H1 (cell line): ENCODE results near the gene LRRTM4. TPM values are rescaled to one million over a fixed set of nuclear protein-coding genes. Genes with fewer than 3 reads are reported as not detected.

ENCODE experiments used
- CTCF ChIA-PET: fragments of 300-600 bp; sonication (Branson Sonifier 250); formaldehyde crosslinking; loops from one replicate; lab custom pipeline; 2021; ENCODE audit not compliant: partially characterized antibody; lab: Charles Lee
- POLR2A ChIA-PET: fragments of 300-600 bp; sonication (Branson Sonifier 250); formaldehyde crosslinking; loops from one replicate; lab custom pipeline; 2021; ENCODE audit warnings: inconsistent platforms; ENCODE audit not compliant: partially characterized antibody; lab: Charles Lee
- DNase-seq, 2 experiments: peaks; one replicate each; pipeline versions ENCODE4 v3.0.0 to v3.0.0-alpha.2; 2010 to 2022; ENCODE audit warnings: low spot score in 2 of 2, low read depth in 1 of 2, mixed read lengths in 1 of 2
- FAIRE-seq: peaks from 2 replicates; lab custom pipeline; 2011; peaks lifted over from hg19 to GRCh38; lab: Jason Lieb, UNC
- H2AFZ ChIP-seq: 2 replicates; pipeline ENCODE4 v1.8.1; 2012; ENCODE audit warnings: low read length, inconsistent platforms
- H2AK5ac ChIP-seq: 2 replicates; pipeline ENCODE4 v1.6.1; 2013; ENCODE audit warnings: low read depth, low read length
- H2BK120ac ChIP-seq: replicated peaks from 2 replicates; pipeline ENCODE3; 2013; ENCODE audit warnings: low read depth, low read length, inconsistent platforms
- H2BK12ac ChIP-seq: 2 replicates; pipeline ENCODE4 v1.6.1; 2013; ENCODE audit warnings: low read depth, low read length
- H2BK15ac ChIP-seq: 2 replicates; pipeline ENCODE4 v1.6.1; 2013; ENCODE audit warnings: low read length
- H2BK20ac ChIP-seq: 2 replicates; pipeline ENCODE4 v1.6.1; 2013; ENCODE audit warnings: low read length
- H2BK5ac ChIP-seq: 2 replicates; pipeline ENCODE4 v1.6.1; 2013; ENCODE audit warnings: low read depth, low read length
- H3K14ac ChIP-seq: 2 replicates; pipeline ENCODE4 v1.6.1; 2013; ENCODE audit warnings: inconsistent platforms; ENCODE audit not compliant: insufficient read length
- H3K18ac ChIP-seq: 2 replicates; pipeline ENCODE4 v1.6.1; 2013; ENCODE audit warnings: low read length; ENCODE audit errors: extremely low read depth
- H3K23ac ChIP-seq: 2 replicates; pipeline ENCODE4 v1.6.1; 2013; ENCODE audit warnings: inconsistent platforms; ENCODE audit not compliant: insufficient read length
- H3K23me2 ChIP-seq: 2 replicates; pipeline ENCODE4 v1.6.1; 2013; ENCODE audit warnings: low read depth, low read length
- H3K27ac ChIP-seq: 2 replicates; pipeline ENCODE4 v1.6.1; 2011; ENCODE audit warnings: low read depth, low read length, inconsistent platforms
- H3K27me3 ChIP-seq, 4 experiments: replicated peaks in 1 of 4; 1 replicate in 1 of 4; 2 replicates in 3 of 4; pipeline versions ENCODE4 v1.6.1 to v1.8.1; 2011 to 2013; ENCODE audit warnings: low read length in 3 of 4, mild to moderate bottlenecking in 3 of 4, inconsistent platforms in 2 of 4, mixed read lengths in 2 of 4, moderate library complexity in 1 of 4; ENCODE audit not compliant: control insufficient read depth in 3 of 4, insufficient read depth in 3 of 4; ENCODE audit errors: extremely low read depth in 1 of 4
- H3K36me3 ChIP-seq, 4 experiments: 2 replicates each; pipeline versions ENCODE4 v1.6.1 to v1.8.1; 2011 to 2013; ENCODE audit warnings: mild to moderate bottlenecking in 4 of 4, low read length in 3 of 4, moderate library complexity in 2 of 4, control low read depth in 1 of 4, inconsistent platforms in 1 of 4; ENCODE audit not compliant: insufficient read depth in 4 of 4, control insufficient read depth in 2 of 4
- H3K4ac ChIP-seq: replicated peaks from 2 replicates; pipeline ENCODE3; 2013; ENCODE audit warnings: low read length, low read depth, mixed read lengths, inconsistent platforms; ENCODE audit not compliant: insufficient read length
- H3K4me1 ChIP-seq, 4 experiments: replicated peaks in 1 of 4; 1 replicate in 1 of 4; 2 replicates in 3 of 4; pipeline versions ENCODE4 v1.6.1 to v1.8.1; 2011 to 2013; ENCODE audit warnings: low read length in 3 of 4, inconsistent platforms in 2 of 4, mixed read lengths in 1 of 4; ENCODE audit not compliant: insufficient read depth in 4 of 4, control insufficient read depth in 3 of 4
- H3K4me2 ChIP-seq, 2 experiments: 2 replicates each; pipeline versions ENCODE4 v1.6.1 to v1.8.1; 2011 to 2013; ENCODE audit warnings: low read depth in 2 of 2, low read length in 2 of 2, control low read depth in 1 of 2, inconsistent platforms in 1 of 2, mild to moderate bottlenecking in 1 of 2; ENCODE audit not compliant: insufficient read depth in 1 of 2
- H3K4me3 ChIP-seq, 4 experiments: fragments of 200-600, 300-600 bp in 1 of 4; sonication (generic), shearing (Covaris generic), sonication (Bioruptor Twin) in 1 of 4; 2 replicates each; pipeline versions ENCODE4 v1.5.1 to v1.8.1; 2011 to 2016; ENCODE audit warnings: low read length in 4 of 4, low read depth in 3 of 4, control low read depth in 2 of 4, inconsistent platforms in 2 of 4, mild to moderate bottlenecking in 2 of 4, mixed read lengths in 1 of 4, moderate library complexity in 1 of 4; ENCODE audit not compliant: insufficient read depth in 2 of 4; ENCODE audit errors: extremely low read depth in 1 of 4
- H3K56ac ChIP-seq: replicated peaks from 2 replicates; pipeline ENCODE3; 2013; ENCODE audit warnings: low read depth, mild to moderate bottlenecking, mixed read lengths, low read length, inconsistent platforms; ENCODE audit not compliant: insufficient read length
- H3K79me1 ChIP-seq: 2 replicates; pipeline ENCODE4 v1.6.1; 2013; ENCODE audit warnings: low read depth, low read length, control low read depth
- H3K79me2 ChIP-seq, 2 experiments: 2 replicates each; pipeline versions ENCODE4 v1.6.1 to v1.8.1; 2012 to 2013; ENCODE audit warnings: low read length in 2 of 2, mild to moderate bottlenecking in 2 of 2, inconsistent platforms in 1 of 2; ENCODE audit not compliant: insufficient read depth in 2 of 2, control insufficient read depth in 1 of 2
- H3K9ac ChIP-seq, 4 experiments: replicated peaks in 1 of 4; 1 replicate in 1 of 4; 2 replicates in 3 of 4; pipeline versions ENCODE4 v1.6.1 to v1.8.1; 2011 to 2013; ENCODE audit warnings: low read depth in 3 of 4, low read length in 3 of 4, control low read depth in 2 of 4, mild to moderate bottlenecking in 2 of 4, moderate library complexity in 2 of 4, inconsistent platforms in 1 of 4; ENCODE audit errors: extremely low read depth in 1 of 4
- H3K9me3 ChIP-seq, 2 experiments: 2 replicates each; pipeline versions ENCODE4 v1.6.1 to v1.8.1; 2012 to 2013; ENCODE audit warnings: mild to moderate bottlenecking in 2 of 2, moderate library complexity in 2 of 2, control low read depth in 1 of 2, inconsistent platforms in 1 of 2, low read depth in 1 of 2, low read length in 1 of 2, mixed read lengths in 1 of 2; ENCODE audit not compliant: insufficient read depth in 2 of 2
- H4K20me1 ChIP-seq, 2 experiments: replicated peaks in 1 of 2; 2 replicates each; pipeline versions ENCODE3 to v1.8.1; 2011 to 2013; ENCODE audit warnings: inconsistent platforms in 2 of 2, low read length in 2 of 2, mild to moderate bottlenecking in 1 of 2; ENCODE audit not compliant: insufficient read depth in 2 of 2, control insufficient read depth in 1 of 2
- H4K5ac ChIP-seq: 2 replicates; pipeline ENCODE4 v1.6.1; 2013; ENCODE audit warnings: low read length, low read depth, mixed read lengths, inconsistent platforms; ENCODE audit not compliant: insufficient read length
- H4K8ac ChIP-seq: 2 replicates; pipeline ENCODE4 v1.8.0; 2013; ENCODE audit warnings: mild to moderate bottlenecking, moderate library complexity, low read length, inconsistent platforms; ENCODE audit not compliant: insufficient read depth; ENCODE audit errors: extremely low read depth
- H4K91ac ChIP-seq: replicated peaks from 2 replicates; pipeline ENCODE3; 2013; ENCODE audit warnings: low read length, mixed read lengths, inconsistent platforms; ENCODE audit not compliant: insufficient read length
- ASH2L ChIP-seq: fragments of 200-600, 300-600 bp; sonication (generic); IDR thresholded peaks from one replicate; pipeline ENCODE4 v1.7.1; 2017; ENCODE audit warnings: low read length
- ATF3 ChIP-seq: IDR thresholded peaks from 2 replicates; pipeline ENCODE4 v1.6.1; 2011; ENCODE audit warnings: low read depth, mild to moderate bottlenecking, low read length; ENCODE audit not compliant: insufficient read depth
- CREB1 ChIP-seq: IDR thresholded peaks from 2 replicates; pipeline ENCODE4 v1.6.1; 2012; ENCODE audit warnings: inconsistent platforms
- FOSL1 ChIP-seq: IDR thresholded peaks from 2 replicates; pipeline ENCODE4 v1.6.1; 2011; ENCODE audit warnings: mild to moderate bottlenecking, low read depth, low read length, moderate library complexity; ENCODE audit not compliant: insufficient read depth
- HDAC2 ChIP-seq, 2 experiments: fragments of 300-600 bp in 1 of 2; sonication (generic) in 1 of 2; IDR thresholded peaks; 2 replicates each; pipeline ENCODE4 v1.6.1; 2011 to 2012; ENCODE audit warnings: low read depth in 2 of 2, low read length in 2 of 2, mild to moderate bottlenecking in 2 of 2, moderate library complexity in 2 of 2, borderline replicate concordance in 1 of 2, inconsistent platforms in 1 of 2
- JUND ChIP-seq: IDR thresholded peaks from 2 replicates; pipeline ENCODE4 v1.6.1; 2011; ENCODE audit warnings: mild to moderate bottlenecking, improper control_type of control experiment, low read length
- MAFK ChIP-seq: IDR thresholded peaks from 2 replicates; pipeline ENCODE4 v1.6.1; 2012; ENCODE audit warnings: low read depth, mild to moderate bottlenecking, improper control_type of control experiment, low read length
- POLR2AphosphoS5 ChIP-seq: IDR thresholded peaks from 2 replicates; pipeline ENCODE4 v1.6.1; 2011; ENCODE audit warnings: low read depth, low read length
- SIX5 ChIP-seq: IDR thresholded peaks from 2 replicates; pipeline ENCODE4 v1.6.1; 2011; ENCODE audit warnings: mild to moderate bottlenecking, low read depth, low read length
- SP4 ChIP-seq: IDR thresholded peaks from 2 replicates; pipeline ENCODE4 v1.6.1; 2012; ENCODE audit warnings: low read length, inconsistent platforms
- TAF1 ChIP-seq: IDR thresholded peaks from 2 replicates; pipeline ENCODE4 v1.6.1; 2011; ENCODE audit warnings: mild to moderate bottlenecking, low read depth, low read length
- WGBS, 2 experiments: shearing (Covaris generic) in 1 of 2; methylation state at CpG; one replicate each; pipeline versions ENCODE4 v1.1.6 to v1.1.7; 2013 to 2015; ENCODE audit warnings: low lambda C conversion rate in 2 of 2, mixed read lengths in 2 of 2, inconsistent platforms in 1 of 2, low coverage in 1 of 2, missing lambda C conversion rate in 1 of 2; ENCODE audit not compliant: insufficient replicate concordance in 2 of 2, insufficient coverage in 1 of 2, insufficient read length in 1 of 2; ENCODE audit errors: extremely low coverage in 1 of 2, missing lambda C conversion rate in 1 of 2; 5-methylcytosine and 5-hydroxymethylcytosine counted together
- polyA plus RNA-seq, 7 experiments: library from polyadenylated mRNA; depleted of rRNA in 3 of 7; stranded (reverse) in 5 of 7; unstranded in 2 of 7; fragments of >200 nt in 5 of 7; fragments of 200-250 nt in 2 of 7; gene quantifications; 1 replicate in 5 of 7; 2 replicates in 1 of 7; 4 replicates in 1 of 7; pipeline versions ENCODE4 v1.2.1 to v1.2.3, GENCODE V29; 2011 to 2013; ENCODE audit warnings: missing spikeins in 2 of 7, mixed read lengths in 2 of 7
- total RNA-seq: library from RNA; stranded (reverse); fragmentation: NEBNext Ultra II Directional; extraction: Animal tissue kit (Norgen Biotek cat#: 25700); gene quantifications from 2 replicates; pipeline ENCODE4 v1.2.1, GENCODE V29; 2021

LRRTM4 gene
- total and polyA plus RNA-seq, 2 of the 8 experiments (the other 6 are each of a cell fraction or from before 2014, with no cell fraction given), result 3.6 to 9.5 TPM

GRCh38 chr2:76711490-76711889 is 810.7 kb downstream of the LRRTM4 start:
- H3K27ac ChIP-seq, result no peak overlapping the region
- no peak overlapping the region for H4K91ac ChIP-seq
- H3K79me1 ChIP-seq, result no peaks in the 10 kb centered on the region
- H3K14ac ChIP-seq, result no peak overlapping the region
- peaks cover 0 to 5% of the 10 kb centered on the region in 2 experiments; a peak in 1 of 4 replicates for H3K9me3 ChIP-seq
- H4K5ac ChIP-seq, result no peak overlapping the region
- H3K4ac ChIP-seq, result no peak overlapping the region
- H4K20me1 ChIP-seq, result no peaks in the 10 kb centered on the region
- H3K56ac ChIP-seq, result no peak overlapping the region
- DNase-seq, result no peak
- H4K8ac ChIP-seq, result no peak overlapping the region
- TF ChIP-seq SIX5 (no peak), ASH2L (no peak), FOSL1 (no peak), CREB1 (no peak), HDAC2 (IDR thresholded peaks at IDR 0.05; ENCODE audit: borderline replicate concordance in 1 of 2, low read depth in 2 of 2, low read length in 2 of 2) (no peak), MAFK (no peak), JUND (no peak), SP4 (no peak), POLR2AphosphoS5 (no peak), ATF3 (no peak), TAF1 (no peak)
- TF ChIP-seq, all 59 proteins: peak for 0
- Histone ChIP-seq H2AFZ (no peak overlapping the region), H3K27me3 (no peaks in the 10 kb centered on the region), H2AK5ac (no peak overlapping the region), H3K23me2 (no peaks in the 10 kb centered on the region), H3K18ac (no peak overlapping the region), H3K36me3 (no peaks in the 10 kb centered on the region), H3K9ac (no peak overlapping the region), H2BK20ac (no peak overlapping the region), H2BK5ac (no peak overlapping the region), H3K4me3 (no peak overlapping the region), H3K4me2 (no peak overlapping the region; a peak in 1 of 4 replicates), H2BK12ac (no peak overlapping the region), H3K23ac (no peak overlapping the region), H3K79me2 (no peaks in the 10 kb centered on the region), H2BK120ac (no peak overlapping the region), H3K4me1 (no peaks in the 10 kb centered on the region), H2BK15ac (no peak overlapping the region)
- POLR2A ChIA-PET, result no interaction called here
- peak; percentile 62 for FAIRE-seq
- CTCF ChIA-PET, result interaction anchor here (1.2 kb wide), 1 partner anchor 26 kb away, joined by 5 read pairs; no protein-coding TSS in a partner anchor
- WGBS, 2 experiments, result 70% methylated on average over 2 of the region's 2 CpGs; no CpG with 5 or more reads in 1 of the 2 experiments
